GM21367 (cell line): ENCODE results near the gene RFLNA.

ENCODE experiments used
- ATAC-seq: cut with Tn5 transposase; IDR thresholded peaks from one replicate; pipeline ENCODE4 v1.9.1; 2021; ENCODE audit not compliant: unreplicated experiment

RFLNA gene

GRCh38 chr12:124354400-124354799 lies 59.5 kb downstream of the RFLNA start:
- no peak for ATAC-seq

- ATAC-seq = no peak
Measured at GRCh38 chr12:124356221-124356620, 61.3 kb downstream of the RFLNA start.

GRCh38 chr12:124357616-124358015 lies 62.7 kb downstream of the RFLNA start:
- no peak for ATAC-seq

GRCh38 chr12:124358572-124358971 lies 63.7 kb downstream of the RFLNA start:
- no peak for ATAC-seq

- ATAC-seq = no peak
Measured at GRCh38 chr12:124359671-124360581, 65.0 kb downstream of the RFLNA start.

GRCh38 chr12:124361074-124361970 lies 66.4 kb downstream of the RFLNA start:
- ATAC-seq = no peak

GRCh38 chr12:124361996-124362395 lies 67.1 kb downstream of the RFLNA start:
- no peak for ATAC-seq

- ATAC-seq = no peak
Measured at GRCh38 chr12:124363353-124363965, 68.6 kb downstream of the RFLNA start.

- no peak for ATAC-seq
Measured at GRCh38 chr12:124364543-124364942, 69.7 kb downstream of the RFLNA start.
